CD14-positive monocyte (primary cell): Measurements from ENCODE around the gene SNRPA1. TPM values are rescaled to one million over a fixed set of nuclear protein-coding genes. Genes with fewer than 3 reads are reported as not detected.
"Not testable (repeated sequence)": the region's sequence is repeated elsewhere in the genome, so short reads cannot be mapped to it uniquely, and the experiment has no call there.

ENCODE experiments used
- DNase-seq, 3 donors: peaks; one replicate each; pipeline ENCODE4 v3.0.0-alpha.2; 2011 to 2022
- H2AFZ ChIP-seq: 2 replicates; pipeline ENCODE4 v1.6.0; 2012; ENCODE audit warnings: mild to moderate bottlenecking, low read depth, low read length, inconsistent platforms; ENCODE audit not compliant: insufficient read depth, poor library complexity, severe bottlenecking
- H3K27ac ChIP-seq, 2 donors: 1 replicate in 1 of 2; 2 replicates in 1 of 2; pipeline ENCODE4 v1.5.1; 2012 to 2013; ENCODE audit warnings: low read length in 2 of 2, control low read depth in 1 of 2, inconsistent platforms in 1 of 2, low read depth in 1 of 2, mild to moderate bottlenecking in 1 of 2
- H3K27me3 ChIP-seq, 2 donors: one replicate each; pipeline versions ENCODE4 v1.6.0 to v1.6.1; 2011 to 2013; ENCODE audit warnings: low read length in 2 of 2; ENCODE audit not compliant: control insufficient read depth in 2 of 2, insufficient read depth in 2 of 2
- H3K36me3 ChIP-seq, 2 donors: replicated peaks in 1 of 2; 1 replicate in 1 of 2; 2 replicates in 1 of 2; pipeline versions ENCODE4 v1.5.1 to v1.6.1; 2012 to 2013; ENCODE audit warnings: low read length in 2 of 2, control low read depth in 1 of 2, inconsistent platforms in 1 of 2, mild to moderate bottlenecking in 1 of 2; ENCODE audit not compliant: insufficient read depth in 2 of 2, control insufficient read depth in 1 of 2
- H3K4me1 ChIP-seq, 2 donors: 1 replicate in 1 of 2; 2 replicates in 1 of 2; pipeline versions ENCODE4 v1.5.1 to v1.6.1; 2012 to 2013; ENCODE audit warnings: low read length in 2 of 2, control low read depth in 1 of 2, inconsistent platforms in 1 of 2, mild to moderate bottlenecking in 1 of 2, moderate library complexity in 1 of 2; ENCODE audit not compliant: insufficient read depth in 2 of 2, control insufficient read depth in 1 of 2
- H3K4me2 ChIP-seq: replicated peaks from 2 replicates; pipeline ENCODE3; 2012; ENCODE audit warnings: low read length, moderate library complexity, mild to moderate bottlenecking; ENCODE audit not compliant: poor library complexity, severe bottlenecking; ENCODE audit errors: extremely low read depth
- H3K4me3 ChIP-seq, 3 experiments: fragments of 200-600 bp in 1 of 3; sonication (generic) in 1 of 3; replicated peaks in 1 of 3; 1 replicate in 2 of 3; 2 replicates in 1 of 3; pipeline ENCODE4 v1.5.1; 2011 to 2013; ENCODE audit warnings: low read length in 3 of 3, mild to moderate bottlenecking in 3 of 3, control low read depth in 2 of 3, low read depth in 2 of 3, inconsistent platforms in 1 of 3, moderate library complexity in 1 of 3
- H3K79me2 ChIP-seq: 2 replicates; pipeline ENCODE4 v1.6.0; 2012; ENCODE audit warnings: mild to moderate bottlenecking, control low read depth, inconsistent platforms, low read length, moderate library complexity; ENCODE audit not compliant: insufficient read depth
- H3K9ac ChIP-seq: 2 replicates; pipeline ENCODE4 v1.6.0; 2017; ENCODE audit warnings: low read length, mild to moderate bottlenecking; ENCODE audit not compliant: insufficient read depth, poor library complexity, severe bottlenecking
- H3K9me3 ChIP-seq, 2 donors: replicated peaks in 1 of 2; 1 replicate in 1 of 2; 2 replicates in 1 of 2; pipeline versions ENCODE4 v1.5.1 to v1.6.1; 2012 to 2013; ENCODE audit warnings: low read length in 2 of 2, control low read depth in 1 of 2; ENCODE audit not compliant: control insufficient read depth in 1 of 2, insufficient read depth in 1 of 2
- H4K20me1 ChIP-seq: 2 replicates; pipeline ENCODE4 v1.6.0; 2012; ENCODE audit warnings: mild to moderate bottlenecking, low read length, control low read depth, moderate library complexity; ENCODE audit not compliant: insufficient read depth
- H3K27ac Mint-ChIP-seq, 7 donors: one replicate each; pipeline ENCODE4 v1.8.0; 2020; ENCODE audit warnings: mild to moderate bottlenecking in 7 of 7, mixed read lengths in 7 of 7, moderate library complexity in 6 of 7, inconsistent platforms in 2 of 7
- H3K27me3 Mint-ChIP-seq, 3 donors: one replicate each; pipeline ENCODE4 v1.8.0; 2021 to 2022; ENCODE audit warnings: low read depth in 3 of 3, mild to moderate bottlenecking in 3 of 3, mixed read lengths in 3 of 3, moderate library complexity in 3 of 3, inconsistent platforms in 1 of 3
- H3K36me3 Mint-ChIP-seq, 2 donors: one replicate each; pipeline ENCODE4 v1.8.0; 2020; ENCODE audit warnings: mixed read lengths in 2 of 2, inconsistent platforms in 1 of 2, mild to moderate bottlenecking in 1 of 2
- H3K4me1 Mint-ChIP-seq: one replicate; pipeline ENCODE4 v1.8.0; 2020; ENCODE audit warnings: mild to moderate bottlenecking, mixed read lengths
- H3K4me3 Mint-ChIP-seq, 2 donors: one replicate each; pipeline ENCODE4 v1.8.0; 2020; ENCODE audit warnings: mild to moderate bottlenecking in 2 of 2, mixed read lengths in 2 of 2, moderate library complexity in 1 of 2
- H3K9me3 Mint-ChIP-seq, 7 donors: one replicate each; pipeline ENCODE4 v1.8.0; 2020 to 2022; ENCODE audit warnings: mixed read lengths in 7 of 7, mild to moderate bottlenecking in 6 of 7, moderate library complexity in 6 of 7, inconsistent platforms in 2 of 7
- CTCF ChIP-seq: fragments of 200-600 bp; IDR thresholded peaks from one replicate; pipeline ENCODE4 v1.8.0; 2022; ENCODE audit warnings: antibody characterized with exemption, mild to moderate bottlenecking
- WGBS: methylation state at CpG from one replicate; pipeline ENCODE4 v1.1.5; 2013; ENCODE audit warnings: missing lambda C conversion rate; ENCODE audit not compliant: insufficient coverage; 5-methylcytosine and 5-hydroxymethylcytosine counted together
- intact Hi-C, 2 donors: fragments of 100-400 bp; cut with micrococcal nuclease; formaldehyde crosslinking; loops; one replicate each; pipeline versions ENCODE4 v1.15.0 to v1.15.1; 2023
- polyA plus RNA-seq, 3 donors: library from polyadenylated mRNA; depleted of rRNA in 1 of 3; unstranded in 2 of 3; stranded (reverse) in 1 of 3; fragments of 300-500 nt in 2 of 3; fragments of >200 nt in 1 of 3; fragmentation: Illumina TruSeq in 2 of 3; gene quantifications; 1 replicate in 2 of 3; 2 replicates in 1 of 3; pipeline ENCODE4 v1.2.3, GENCODE V29; 2012 to 2021

The SNRPA1 gene
- polyA plus RNA-seq, 3 donors: 23.8 to 65.5 (median 35.4) TPM

GRCh38 chr15:101338502-101339057 lies 43.5 kb upstream of the SNRPA1 start:
- Histone ChIP-seq H2AFZ (no peak overlapping the region), H3K27ac (no peak overlapping the region), H3K4me1 (peaks cover 4 to 10% of the 10 kb centered on the region in 2 donors), H3K36me3 (no peaks in the 10 kb centered on the region), H3K4me2 (no peak overlapping the region), H3K9ac (no peak overlapping the region), H3K79me2 (no peaks in the 10 kb centered on the region), H3K4me3 (no peak overlapping the region), H4K20me1 (no peaks in the 10 kb centered on the region), H3K27me3 (peaks cover 2 to 10% of the 10 kb centered on the region in 2 donors), H3K9me3 (peaks cover 19 to 22% of the 10 kb centered on the region in 2 donors)
- intact Hi-C loops: no loop called here
- Mint-ChIP-seq H3K27me3 (peaks cover 11 to 25% (median 24%) of the 10 kb centered on the region in 3 donors), H3K4me1 (peaks cover 5% of the 10 kb centered on the region), H3K9me3 (peaks cover 8 to 27% (median 12%) of the 10 kb centered on the region in 7 donors), H3K4me3 (no peak overlapping the region), H3K36me3 (peaks cover 0 to 2% of the 10 kb centered on the region in 2 donors), H3K27ac (no peak overlapping the region)
- no CpG with 5 or more reads among the region's 1 CpG for WGBS
- no peak for TF ChIP-seq CTCF
- no peak for DNase-seq

GRCh38 chr15:101337976-101338375 lies 42.9 kb upstream of the SNRPA1 start:
- H3K27ac ChIP-seq: no peak overlapping the region
- H3K27me3 ChIP-seq: peaks cover 2 to 10% of the 10 kb centered on the region in 2 donors
- H3K4me3 ChIP-seq: no peak overlapping the region
- no peaks in the 10 kb centered on the region for H3K79me2 ChIP-seq
- H3K27ac Mint-ChIP-seq: no peak overlapping the region
- peaks cover 0 to 2% of the 10 kb centered on the region in 2 donors for H3K36me3 Mint-ChIP-seq
- H4K20me1 ChIP-seq: no peaks in the 10 kb centered on the region
- H3K4me2 ChIP-seq: no peak overlapping the region
- no peak for DNase-seq
- H3K9ac ChIP-seq: no peak overlapping the region
- H3K4me1 Mint-ChIP-seq: peaks cover 5% of the 10 kb centered on the region
- peaks cover 24 to 28% of the 10 kb centered on the region in 2 donors for H3K9me3 ChIP-seq
- no peak overlapping the region for H2AFZ ChIP-seq
- intact Hi-C loops: no loop called here
- H3K4me3 Mint-ChIP-seq: no peak overlapping the region
- H3K4me1 ChIP-seq: peaks cover 4 to 10% of the 10 kb centered on the region in 2 donors
- no peaks in the 10 kb centered on the region for H3K36me3 ChIP-seq
- 35% methylated on average over 4 of the region's 7 CpGs for WGBS
- peaks cover 11 to 23% (median 23%) of the 10 kb centered on the region in 3 donors for H3K27me3 Mint-ChIP-seq
- peaks cover 11 to 30% (median 17%) of the 10 kb centered on the region in 7 donors for H3K9me3 Mint-ChIP-seq
- no peak for TF ChIP-seq CTCF

DNA sequence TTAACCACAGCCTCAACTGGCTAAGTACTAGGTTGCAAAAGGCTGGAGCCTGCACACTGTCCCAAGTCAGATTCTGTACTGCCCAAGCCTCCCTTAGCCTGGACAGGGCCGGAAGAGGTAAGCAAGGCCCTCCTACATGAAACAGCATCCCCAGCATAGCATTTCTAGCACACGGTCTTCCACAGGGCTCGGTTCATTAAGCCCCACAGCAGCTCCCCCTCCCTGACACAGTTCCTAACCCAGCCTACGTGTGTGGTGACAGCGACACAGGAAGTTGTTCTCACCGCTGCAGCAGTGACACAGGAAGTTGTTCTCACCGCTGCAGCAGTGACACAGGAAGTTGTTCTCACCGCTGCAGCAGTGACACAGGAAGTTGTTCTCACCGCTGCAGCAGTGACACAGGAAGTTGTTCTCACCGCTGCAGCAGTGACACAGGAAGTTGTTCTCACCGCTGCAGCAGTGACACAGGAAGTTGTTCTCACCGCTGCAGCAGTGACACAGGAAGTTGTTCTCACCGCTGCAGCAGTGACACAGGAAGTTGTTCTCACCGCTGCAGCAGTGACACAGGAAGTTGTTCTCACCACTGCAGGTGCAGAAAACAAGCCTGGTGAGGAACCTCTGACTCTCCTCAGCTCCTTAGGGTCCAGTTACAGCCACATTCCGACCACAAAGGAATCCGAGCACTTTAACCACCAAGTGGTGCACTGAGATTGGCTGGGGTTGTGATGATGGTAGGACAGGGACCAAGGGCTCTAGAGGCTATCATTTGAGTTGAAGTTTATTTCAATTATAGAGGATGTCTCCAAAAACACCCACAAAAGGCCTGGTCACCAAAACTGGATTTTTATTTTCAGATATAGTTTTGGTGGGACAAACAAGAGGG lies 39.1 kb upstream of the SNRPA1 start:
- H3K4me2 ChIP-seq, H3K79me2 ChIP-seq, H3K4me1 Mint-ChIP-seq, H3K9ac ChIP-seq, H4K20me1 ChIP-seq, H3K36me3 Mint-ChIP-seq, H2AFZ ChIP-seq, intact Hi-C loops, H3K4me3 Mint-ChIP-seq, H3K36me3 ChIP-seq, H3K4me1 ChIP-seq: not testable (repeated sequence)
- peak in 2 of 3 donors; percentile 19 to 34 for DNase-seq
- peaks cover 15 to 35% (median 19%) of the 10 kb centered on the region in 3 donors for H3K27me3 Mint-ChIP-seq
- Histone ChIP-seq H3K9me3 (peaks cover 28 to 30% of the 10 kb centered on the region in 2 donors), H3K4me3 (peak overlapping the region in 1 of 3 experiments; percentile 22), H3K27ac (peak overlapping the region; percentile 29 to 69), H3K27me3 (peaks cover 2 to 12% of the 10 kb centered on the region in 2 donors)
- H3K9me3 Mint-ChIP-seq: peaks cover 11 to 29% (median 18%) of the 10 kb centered on the region in 7 donors
- peak overlapping the region in 3 of 7 donors; percentile 24 to 59 (median 35) for H3K27ac Mint-ChIP-seq
- 43% methylated on average over 2 of the region's 16 CpGs for WGBS
